CD1c-positive myeloid dendritic cell (primary cell): ENCODE data around the gene ZNF217.
"Not testable (repeated sequence)": the region's sequence is repeated elsewhere in the genome, so short reads cannot be mapped to it uniquely, and the experiment has no call there.

Experiments used
- DNase-seq: peaks from one replicate; pipeline ENCODE4 v3.0.0-alpha.2; 2016; ENCODE audit errors: extremely low spot score

ZNF217 gene

DNA sequence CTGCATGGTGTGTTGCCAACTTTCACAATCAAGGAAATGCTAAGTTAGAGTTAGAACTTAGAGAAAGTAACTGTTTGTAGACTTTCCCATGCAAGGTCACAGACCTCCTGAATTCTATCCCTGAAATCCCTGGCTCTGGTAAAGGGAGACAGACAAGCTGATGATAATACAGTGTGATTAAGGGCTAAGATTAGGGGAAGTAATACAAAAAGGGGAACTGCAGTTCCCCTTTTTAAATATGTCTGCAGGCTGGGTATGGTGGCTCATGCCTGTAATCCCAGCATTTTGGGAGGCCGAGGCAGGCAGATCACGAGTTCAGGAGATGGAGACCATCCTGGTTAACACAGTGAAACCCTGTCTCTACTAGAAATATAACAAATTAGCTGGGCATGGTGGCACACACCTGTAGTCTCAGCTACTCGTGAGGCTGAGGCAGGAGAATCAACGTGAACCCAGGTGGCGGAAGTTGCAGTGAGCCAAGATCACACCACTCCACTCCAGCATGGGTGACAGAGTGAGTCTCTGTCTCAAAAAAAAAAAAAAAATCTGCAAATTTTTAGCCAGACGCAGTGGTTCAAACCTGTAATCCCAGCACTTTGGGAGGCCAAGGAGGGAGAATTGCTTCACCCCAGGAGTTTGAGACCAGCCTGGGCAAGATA lies 60.9 kb downstream of the ZNF217 start:
- DNase-seq: peak; percentile 29

GRCh38 chr20:53530440-53530839 lies 63.2 kb downstream of the ZNF217 start:
- no peak for DNase-seq

DNA sequence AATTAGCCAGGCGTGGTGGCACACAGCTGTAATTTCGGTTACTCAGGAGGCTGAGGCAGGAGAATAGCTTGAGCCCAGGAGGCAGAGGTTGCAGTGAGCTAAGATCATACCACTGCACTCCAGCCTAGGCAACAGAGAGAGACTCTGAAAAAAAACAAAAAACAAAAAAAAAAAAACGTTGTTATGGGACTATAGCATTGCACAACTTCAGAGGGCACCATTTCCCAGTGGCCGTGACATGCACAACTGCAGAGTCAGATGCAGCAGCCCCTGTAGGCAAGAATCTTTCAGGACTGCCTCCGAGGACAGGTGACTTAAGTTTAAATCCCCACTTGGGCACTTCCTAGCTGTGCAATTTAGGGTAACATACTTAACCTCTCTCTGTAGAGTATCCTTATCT lies 64.0 kb downstream of the ZNF217 start:
- DNase-seq: no peak

DNA sequence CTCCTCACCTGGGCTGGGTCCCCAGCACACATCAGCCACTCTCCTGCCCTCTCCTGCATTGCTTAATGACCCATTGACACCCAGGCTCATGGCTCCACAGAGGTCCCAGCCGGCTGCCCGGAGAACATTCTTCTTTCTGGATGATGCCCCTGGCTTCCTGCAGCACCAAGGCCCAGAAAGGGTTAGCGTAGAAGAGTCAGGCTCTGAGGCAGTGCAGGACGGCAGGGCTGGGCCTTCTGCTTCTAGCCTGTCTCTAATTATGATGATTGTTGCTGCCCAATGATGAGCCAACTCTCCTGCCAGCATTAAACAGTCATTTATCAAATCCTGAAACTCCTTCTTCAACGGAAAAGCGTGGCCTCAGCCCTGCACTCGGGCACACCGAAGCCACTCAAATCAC lies 66.4 kb downstream of the ZNF217 start:
- DNase-seq: no peak

DNA sequence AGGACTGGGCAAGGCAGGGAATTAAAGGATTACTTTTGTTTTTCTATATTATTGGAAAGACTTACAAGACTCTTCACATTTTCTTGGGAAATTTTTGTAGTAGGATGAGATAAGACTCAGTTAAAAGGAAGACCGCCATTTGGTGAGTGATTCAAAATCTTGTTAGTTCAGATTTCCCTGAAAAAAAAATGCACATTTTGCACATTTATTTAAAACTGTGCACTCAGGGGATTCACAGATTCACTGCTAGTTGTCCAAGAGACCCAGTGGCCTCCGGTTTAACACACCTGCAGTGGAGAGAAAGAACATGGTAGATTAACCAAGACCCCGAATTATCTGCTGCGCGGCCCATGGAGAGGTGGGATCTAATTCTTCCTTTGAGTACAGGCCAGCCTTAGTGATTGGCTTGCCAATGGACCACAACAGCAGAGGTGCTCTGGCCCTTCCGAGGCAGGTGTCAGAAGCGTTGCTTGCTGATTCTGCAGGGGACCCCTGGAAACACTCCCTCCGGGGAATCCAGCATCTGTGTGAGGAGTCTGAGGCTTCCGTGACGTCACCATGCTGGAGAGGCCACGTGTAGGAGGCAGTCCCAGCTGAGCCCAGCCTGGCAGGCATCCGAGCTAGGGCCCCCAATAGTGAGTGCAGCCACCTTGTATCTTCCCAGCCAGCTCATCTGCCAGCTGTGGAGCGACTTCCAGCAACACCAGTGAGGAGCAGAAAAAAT lies 68.9 kb downstream of the ZNF217 start:
- no peak for DNase-seq

DNA sequence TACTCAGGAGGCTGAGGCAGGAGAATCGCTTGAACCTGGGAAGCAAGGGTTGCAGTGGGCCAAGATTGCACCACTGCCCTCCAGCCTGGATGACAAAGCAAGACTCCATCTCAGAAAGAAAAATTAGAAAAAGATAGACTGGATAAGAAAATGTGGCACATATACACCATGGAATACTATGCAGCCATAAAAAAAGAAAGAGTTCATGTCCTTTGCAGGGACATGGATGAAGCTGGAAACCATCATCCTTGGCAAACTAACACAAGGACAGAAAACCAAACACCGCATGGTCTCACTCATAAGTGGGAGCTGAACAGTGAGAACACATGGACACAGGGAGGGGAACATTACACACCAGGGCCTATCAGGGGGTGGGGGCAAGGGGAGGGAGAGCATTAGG lies 70.0 kb downstream of the ZNF217 start:
- not testable (repeated sequence) for DNase-seq

DNA sequence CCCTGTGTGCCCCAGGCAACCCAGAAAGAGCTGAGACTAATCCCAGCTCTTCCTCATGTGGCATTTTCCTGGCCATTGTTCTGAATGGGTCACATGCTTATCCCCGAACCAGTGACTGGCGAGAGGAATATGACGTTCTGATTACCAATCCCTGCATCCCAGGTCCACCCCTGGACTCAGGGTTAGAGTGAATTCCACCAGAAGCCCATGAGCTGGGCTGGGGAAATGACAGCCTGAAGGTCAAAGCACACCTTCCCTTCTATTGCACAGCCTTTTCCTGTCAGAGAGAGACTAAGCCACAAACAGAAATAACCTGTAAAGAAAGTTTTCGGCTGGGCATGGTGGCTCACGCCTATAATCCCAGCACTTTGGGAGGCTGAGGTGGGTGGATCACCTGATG lies 70.9 kb downstream of the ZNF217 start:
- DNase-seq: no peak

- DNase-seq: no peak
These were observed 71.6 kb downstream of the ZNF217 start for GRCh38 chr20:53522026-53522425.

GRCh38 chr20:53521421-53521820 lies 72.2 kb downstream of the ZNF217 start:
- DNase-seq: not testable (repeated sequence)

GRCh38 chr20:53517146-53517545 lies 76.5 kb downstream of the ZNF217 start:
- DNase-seq: no peak
